ENCODE measurements around the gene BAAT.

- TF ChIP-seq CTCF (IDR thresholded peaks at IDR 0.05; ENCODE audit: insufficient read depth, low read length, poor library complexity, severe bottlenecking), result no peak
- no peak for TF ChIP-seq EZH2phosphoT487 (conservative IDR thresholded peaks at IDR 0.05; ENCODE audit: low read length)
These were observed 44.9 kb upstream of the BAAT start for GRCh38 chr9:101429736-101430135.

All from SU-DHL-6 (cell line).